ENCODE results near the gene DDX6. TPM values are rescaled to one million over a fixed set of nuclear protein-coding genes. Genes with fewer than 3 reads are reported as not detected.

Gene DDX6
- total and polyA plus RNA-seq, 2 donors (not counting 1 experiment from before 2014, with no cell fraction given), result 36.7 to 255 TPM

DNA sequence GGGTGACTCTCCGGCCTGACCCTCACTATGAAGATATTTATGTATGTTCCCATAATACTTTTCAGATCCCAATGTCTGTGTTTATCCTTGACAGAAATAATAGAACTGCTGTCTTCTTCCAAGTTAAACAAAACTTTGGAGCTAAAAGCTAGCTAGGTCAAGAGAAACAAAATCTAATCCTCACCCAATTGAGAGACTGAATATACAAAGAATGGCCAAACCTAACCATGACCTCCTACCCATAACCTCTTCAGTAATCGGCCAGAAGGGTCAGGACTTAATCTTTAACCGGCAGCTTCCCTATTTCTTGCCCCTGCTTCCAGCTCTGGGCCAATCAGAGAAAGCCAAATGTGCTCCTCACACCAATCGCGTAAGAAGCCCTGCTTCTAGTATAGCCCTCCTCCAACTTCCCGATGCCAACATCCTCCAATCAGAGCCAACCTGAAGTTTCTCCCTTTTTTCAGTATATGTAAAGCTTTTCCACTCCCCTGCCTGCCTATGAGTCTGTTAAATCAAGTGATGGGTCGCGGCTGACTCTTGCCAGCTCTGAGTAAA lies 1.7 kb upstream of the DDX6 start:
- peak overlapping the region; percentile 77 for H3K4me2 ChIP-seq (replicated peaks; ENCODE audit: low read depth, low read length, poor library complexity, severe bottlenecking)
- peak overlapping the region; percentile 71 to 96 (median 92) for H3K4me3 ChIP-seq (ENCODE audit: control extremely low read depth in 1 of 5, extremely low read depth in 1 of 5, insufficient read depth in 1 of 5, low read depth in 2 of 5, low read length in 4 of 5)
- peaks cover 27% of the 10 kb centered on the region for H4K20me1 ChIP-seq (ENCODE audit: control insufficient read depth, insufficient read depth, low read length, poor library complexity, severe bottlenecking)
- ATAC-seq (ENCODE audit: low read depth) (peak; percentile 44), DNase-seq (peak; percentile 90)
- TF ChIP-seq EZH2 (IDR thresholded peaks at IDR 0.05; ENCODE audit: borderline replicate concordance, insufficient read depth, low read depth, low read length, poor library complexity, severe bottlenecking), result no peak
- TF ChIP-seq, protein P1, sequence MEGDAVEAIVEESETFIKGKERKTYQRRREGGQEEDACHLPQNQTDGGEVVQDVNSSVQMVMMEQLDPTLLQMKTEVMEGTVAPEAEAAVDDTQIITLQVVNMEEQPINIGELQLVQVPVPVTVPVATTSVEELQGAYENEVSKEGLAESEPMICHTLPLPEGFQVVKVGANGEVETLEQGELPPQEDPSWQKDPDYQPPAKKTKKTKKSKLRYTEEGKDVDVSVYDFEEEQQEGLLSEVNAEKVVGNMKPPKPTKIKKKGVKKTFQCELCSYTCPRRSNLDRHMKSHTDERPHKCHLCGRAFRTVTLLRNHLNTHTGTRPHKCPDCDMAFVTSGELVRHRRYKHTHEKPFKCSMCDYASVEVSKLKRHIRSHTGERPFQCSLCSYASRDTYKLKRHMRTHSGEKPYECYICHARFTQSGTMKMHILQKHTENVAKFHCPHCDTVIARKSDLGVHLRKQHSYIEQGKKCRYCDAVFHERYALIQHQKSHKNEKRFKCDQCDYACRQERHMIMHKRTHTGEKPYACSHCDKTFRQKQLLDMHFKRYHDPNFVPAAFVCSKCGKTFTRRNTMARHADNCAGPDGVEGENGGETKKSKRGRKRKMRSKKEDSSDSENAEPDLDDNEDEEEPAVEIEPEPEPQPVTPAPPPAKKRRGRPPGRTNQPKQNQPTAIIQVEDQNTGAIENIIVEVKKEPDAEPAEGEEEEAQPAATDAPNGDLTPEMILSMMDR (IDR thresholded peaks at IDR 0.05), result no peak
- H3K27me3 Mint-ChIP-seq, result no peaks in the 10 kb centered on the region
- WGBS (ENCODE audit: insufficient coverage), result 0% methylated on average over 5 of the region's 8 CpGs
- peaks cover 22 to 34% of the 10 kb centered on the region in 2 donors for H3K4me1 ChIP-seq (ENCODE audit: control insufficient read depth in 2 of 2, insufficient read depth in 2 of 2, low read length in 2 of 2)
- peak overlapping the region; percentile 100 for H3K4me3 Mint-ChIP-seq
- no peaks in the 10 kb centered on the region for H3K9me3 ChIP-seq (ENCODE audit: control extremely low read depth in 1 of 3, control insufficient read depth in 2 of 3, insufficient read depth in 1 of 3, low read length in 2 of 3)
- H3K9me3 Mint-ChIP-seq (ENCODE audit: insufficient read depth), result no peaks in the 10 kb centered on the region
- H3K27ac ChIP-seq (ENCODE audit: low read length in 2 of 2), result peak overlapping the region; percentile 98 to 100
- peaks cover 28% of the 10 kb centered on the region for H3K4me1 Mint-ChIP-seq
- intact Hi-C loops (cut with micrococcal nuclease), result loop anchor here (1.0 to 5.0 kb wide), 3 partner anchors 78 to 355 kb away; partner anchors contain the start of genes KMT2A, RPS25 and TRAPPC4
- POLR2A ChIA-PET, result interaction anchor here (0.6 to 5.7 kb wide), 22 partner anchors 9 to 302 kb away, joined by 3 to 97 read pairs (median 5); a partner anchor contains a TSS
- CTCF ChIA-PET, result interaction anchor here (0.7 to 6.8 kb wide), 21 partner anchors 11 to 166 kb away, joined by 3 to 119 read pairs (median 5); no protein-coding TSS in a partner anchor
- peak overlapping the region; percentile 64 for H2AFZ ChIP-seq (ENCODE audit: insufficient read depth, low read depth, low read length, poor library complexity, severe bottlenecking)
- peak overlapping the region; percentile 100 for H3K27ac Mint-ChIP-seq
- no peaks in the 10 kb centered on the region for H3K27me3 ChIP-seq (replicated peaks in 1 of 4; ENCODE audit: control extremely low read depth in 1 of 4, control insufficient read depth in 3 of 4, insufficient read depth in 4 of 4, low read length in 3 of 4)
- peak overlapping the region; percentile 98 for H3K9ac ChIP-seq (ENCODE audit: low read length)
- H3K36me3 ChIP-seq (replicated peaks in 1 of 2; ENCODE audit: control extremely low read depth in 1 of 2, control insufficient read depth in 1 of 2, extremely low read depth in 1 of 2, insufficient read depth in 2 of 2, low read length in 1 of 2), result no peaks in the 10 kb centered on the region
- peaks cover 44% of the 10 kb centered on the region for H3K79me2 ChIP-seq (ENCODE audit: control insufficient read depth, insufficient read depth, low read length)

All from B cell (primary cell).